Smooth muscle cell (in vitro differentiated cells): Measurements from ENCODE around the gene BAG1. TPM values are rescaled to one million over a fixed set of nuclear protein-coding genes. Genes with fewer than 3 reads are reported as not detected.

Experiments
- DNase-seq: peaks from one replicate; lab custom pipeline; 2025; ENCODE audit not compliant: unreplicated experiment; lab: John Stamatoyannopoulos, UW
- H2AFZ ChIP-seq: fragments of 200-600 bp; sonication (generic); 2 replicates; pipeline ENCODE4 v1.6.0; 2016; ENCODE audit warnings: antibody characterized with exemption, low read depth, mild to moderate bottlenecking
- H3F3A ChIP-seq: fragments of 200-600 bp; sonication (generic); 2 replicates; pipeline ENCODE4 v1.6.0; 2017; ENCODE audit warnings: antibody characterized with exemption, low read depth
- H3K27ac ChIP-seq: fragments of 200-600 bp; sonication (generic); 2 replicates; pipeline ENCODE4 v1.5.1; 2016; ENCODE audit warnings: low read depth, mild to moderate bottlenecking
- H3K27me3 ChIP-seq: fragments of 200-600 bp; sonication (generic); 2 replicates; pipeline ENCODE4 v1.6.1; 2016; ENCODE audit warnings: low read depth, mild to moderate bottlenecking
- H3K36me3 ChIP-seq: fragments of 200-600 bp; sonication (generic); 2 replicates; pipeline ENCODE4 v1.5.1; 2016; ENCODE audit warnings: low read depth
- H3K4me1 ChIP-seq: fragments of 200-600 bp; sonication (generic); 2 replicates; pipeline ENCODE4 v1.5.1; 2016; ENCODE audit warnings: low read depth
- H3K4me2 ChIP-seq: fragments of 200-600 bp; sonication (generic); 2 replicates; pipeline ENCODE4 v1.6.0; 2016; ENCODE audit warnings: mild to moderate bottlenecking
- H3K4me3 ChIP-seq: fragments of 200-600 bp; sonication (generic); 2 replicates; pipeline ENCODE4 v1.5.1; 2016; ENCODE audit warnings: mild to moderate bottlenecking
- H3K79me2 ChIP-seq: fragments of 200-600 bp; sonication (generic); 2 replicates; pipeline ENCODE4 v1.6.0; 2016; ENCODE audit warnings: low read depth, mild to moderate bottlenecking
- H3K9ac ChIP-seq: fragments of 200-600 bp; sonication (generic); 2 replicates; pipeline ENCODE4 v1.6.0; 2016; ENCODE audit warnings: low read depth
- H3K9me3 ChIP-seq: fragments of 200-600 bp; sonication (generic); replicated peaks from 2 replicates; pipeline ENCODE4 v1.5.1; 2016; ENCODE audit warnings: low read depth
- H4K20me1 ChIP-seq: fragments of 200-600 bp; sonication (generic); 2 replicates; pipeline ENCODE4 v1.6.0; 2016; ENCODE audit warnings: low read depth
- CTCF ChIP-seq: fragments of 200-600 bp; sonication (generic); IDR thresholded peaks from 2 replicates; pipeline ENCODE4 v1.5.1; 2017; ENCODE audit warnings: borderline replicate concordance, mild to moderate bottlenecking, antibody characterized with exemption; ENCODE audit not compliant: insufficient read depth, poor library complexity, severe bottlenecking
- WGBS: methylation state at CpG from one replicate; pipeline ENCODE4 v1.1.7; 2016; ENCODE audit warnings: low lambda C conversion rate; 5-methylcytosine and 5-hydroxymethylcytosine counted together
- polyA plus RNA-seq: library from polyadenylated mRNA; unstranded; fragments of >200 nt; fragmentation: Nextera tagmentation; extraction: Ambion mirVana; gene quantifications from 2 replicates; pipeline ENCODE4 v1.2.1, GENCODE V29; 2016
- total RNA-seq: library from RNA; depleted of rRNA; stranded (reverse); fragments of >200 nt; gene quantifications from 2 replicates; pipeline ENCODE4 v1.2.3, GENCODE V29; 2014

Gene BAG1
- total and polyA plus RNA-seq, 2 experiments from 2014 or later = 39.9 to 43.3 TPM

- H3K9ac ChIP-seq = no peak overlapping the region
- no peaks in the 10 kb centered on the region for H3K79me2 ChIP-seq
- no peaks in the 10 kb centered on the region for H4K20me1 ChIP-seq
- no peak for DNase-seq
- H3F3A ChIP-seq = no peaks in the 10 kb centered on the region
- H3K27ac ChIP-seq = no peak overlapping the region
- H3K4me2 ChIP-seq = no peak overlapping the region
- no peak overlapping the region for H3K4me3 ChIP-seq
- TF ChIP-seq CTCF = no peak
- H2AFZ ChIP-seq = no peak overlapping the region
- 89% methylated on average over 6 of the region's 6 CpGs for WGBS
- no peaks in the 10 kb centered on the region for H3K9me3 ChIP-seq
- H3K36me3 ChIP-seq = no peaks in the 10 kb centered on the region
- peaks cover 5% of the 10 kb centered on the region for H3K27me3 ChIP-seq
- H3K4me1 ChIP-seq = no peaks in the 10 kb centered on the region
Observed at GRCh38 chr9:33232815-33233214, 31.7 kb downstream of the BAG1 start.

GRCh38 chr9:33231623-33231942 is 32.9 kb downstream of the BAG1 start:
- H3K9me3 ChIP-seq = no peaks in the 10 kb centered on the region
- H3F3A ChIP-seq = no peaks in the 10 kb centered on the region
- no peak for TF ChIP-seq CTCF
- H3K4me1 ChIP-seq = no peaks in the 10 kb centered on the region
- no peak overlapping the region for H3K4me3 ChIP-seq
- H4K20me1 ChIP-seq = no peaks in the 10 kb centered on the region
- H3K36me3 ChIP-seq = no peaks in the 10 kb centered on the region
- H3K9ac ChIP-seq = no peak overlapping the region
- no peak overlapping the region for H3K4me2 ChIP-seq
- H2AFZ ChIP-seq = no peak overlapping the region
- DNase-seq = no peak
- H3K27me3 ChIP-seq = peaks cover 5% of the 10 kb centered on the region
- 88% methylated on average over 2 of the region's 2 CpGs for WGBS
- H3K79me2 ChIP-seq = no peaks in the 10 kb centered on the region
- H3K27ac ChIP-seq = no peak overlapping the region

GRCh38 chr9:33230756-33231622 is 33.5 kb downstream of the BAG1 start:
- H3K27me3 ChIP-seq = peaks cover 5% of the 10 kb centered on the region
- no peak overlapping the region for H3K9ac ChIP-seq
- H3K4me2 ChIP-seq = no peak overlapping the region
- H3F3A ChIP-seq = no peaks in the 10 kb centered on the region
- no peak for DNase-seq
- TF ChIP-seq CTCF = no peak
- no peak overlapping the region for H2AFZ ChIP-seq
- H3K27ac ChIP-seq = peak overlapping the region; percentile 53
- no peaks in the 10 kb centered on the region for H4K20me1 ChIP-seq
- H3K4me1 ChIP-seq = no peaks in the 10 kb centered on the region
- 74% methylated on average over 13 of the region's 13 CpGs for WGBS
- H3K79me2 ChIP-seq = no peaks in the 10 kb centered on the region
- H3K36me3 ChIP-seq = no peaks in the 10 kb centered on the region
- H3K4me3 ChIP-seq = no peak overlapping the region
- no peaks in the 10 kb centered on the region for H3K9me3 ChIP-seq
